Measurements from ENCODE around the gene METTL4. TPM values are rescaled to one million over a fixed set of nuclear protein-coding genes. Genes with fewer than 3 reads are reported as not detected.

METTL4 gene
- total and polyA plus RNA-seq, 2 of the 8 experiments (the other 6 are each of a cell fraction or from before 2014, with no cell fraction given) = 8.5 to 11.5 TPM

GRCh38 chr18:2545155-2545554 is 26.1 kb downstream of the METTL4 start:
- no peak overlapping the region for H4K5ac ChIP-seq (ENCODE audit: insufficient read length, low read depth, low read length)
- H3K18ac ChIP-seq (ENCODE audit: extremely low read depth, low read length) = no peak overlapping the region
- no peak overlapping the region for H2BK120ac ChIP-seq (replicated peaks; ENCODE audit: low read depth, low read length)
- H3K23ac ChIP-seq (ENCODE audit: insufficient read length) = no peak overlapping the region
- H3K56ac ChIP-seq (replicated peaks; ENCODE audit: insufficient read length, low read depth, low read length) = no peak overlapping the region
- H3K4me1 ChIP-seq (replicated peaks in 1 of 4; ENCODE audit: control insufficient read depth in 3 of 4, insufficient read depth in 4 of 4, low read length in 3 of 4) = no peaks in the 10 kb centered on the region
- WGBS, 2 experiments (ENCODE audit: extremely low coverage in 1 of 2, insufficient coverage in 1 of 2, insufficient read length in 1 of 2, insufficient replicate concordance in 2 of 2, low coverage in 1 of 2, low lambda C conversion rate in 2 of 2, missing lambda C conversion rate in 1 of 2) = 78% methylated on average over 2 of the region's 2 CpGs; no CpG with 5 or more reads in 1 of the 2 experiments
- no peak overlapping the region for H2BK5ac ChIP-seq (ENCODE audit: low read depth, low read length)
- H3K23me2 ChIP-seq (ENCODE audit: low read depth, low read length) = no peaks in the 10 kb centered on the region
- no peaks in the 10 kb centered on the region for H3K79me1 ChIP-seq (ENCODE audit: low read depth, low read length)
- CTCF ChIA-PET (ENCODE audit: partially characterized antibody) = interaction anchor here (2.4 kb wide), 1 partner anchor 208 kb away, joined by 13 read pairs; no protein-coding TSS in a partner anchor
- no peaks in the 10 kb centered on the region for H3K9me3 ChIP-seq (ENCODE audit: insufficient read depth in 2 of 2, low read depth in 1 of 2, low read length in 1 of 2)
- no peak overlapping the region for H2BK20ac ChIP-seq (ENCODE audit: low read length)
- H2AFZ ChIP-seq (ENCODE audit: low read length) = no peak overlapping the region
- H2BK12ac ChIP-seq (ENCODE audit: low read depth, low read length) = no peak overlapping the region
- FAIRE-seq = no peak
- no peak for DNase-seq (ENCODE audit: low read depth in 1 of 2, low spot score in 2 of 2)
- no peak overlapping the region for H3K14ac ChIP-seq (ENCODE audit: insufficient read length)
- POLR2A ChIA-PET (ENCODE audit: partially characterized antibody) = no interaction called here
- H4K91ac ChIP-seq (replicated peaks; ENCODE audit: insufficient read length, low read length) = no peak overlapping the region
- H3K27ac ChIP-seq (ENCODE audit: low read depth, low read length) = no peak overlapping the region
- no peak overlapping the region for H2BK15ac ChIP-seq (ENCODE audit: low read length)
- no peak overlapping the region for H4K8ac ChIP-seq (ENCODE audit: extremely low read depth, insufficient read depth, low read length)
- TF ChIP-seq TAF1 (IDR thresholded peaks at IDR 0.05; ENCODE audit: low read depth, low read length) (no peak), KDM1A (IDR thresholded peaks at IDR 0.05; ENCODE audit: borderline replicate concordance, low read length) (no peak), SUZ12 (IDR thresholded peaks at IDR 0.05; ENCODE audit: low read length) (no peak), CHD1 (IDR thresholded peaks at IDR 0.05; ENCODE audit: low read depth, low read length) (no peak)
- H3K36me3 ChIP-seq (ENCODE audit: control insufficient read depth in 2 of 4, insufficient read depth in 4 of 4, low read length in 3 of 4) = peaks cover 0 to 4% (median 0%) of the 10 kb centered on the region in 4 experiments; a peak in 3 of 8 replicates
- H3K27me3 ChIP-seq (replicated peaks in 1 of 4; ENCODE audit: control insufficient read depth in 3 of 4, extremely low read depth in 1 of 4, insufficient read depth in 3 of 4, low read length in 3 of 4) = no peaks in the 10 kb centered on the region
- no peaks in the 10 kb centered on the region for H4K20me1 ChIP-seq (replicated peaks in 1 of 2; ENCODE audit: control insufficient read depth in 1 of 2, insufficient read depth in 2 of 2, low read length in 2 of 2)
- H3K9ac ChIP-seq (replicated peaks in 1 of 4; ENCODE audit: extremely low read depth in 1 of 4, low read depth in 3 of 4, low read length in 3 of 4) = no peak overlapping the region
- no peak overlapping the region for H2AK5ac ChIP-seq (ENCODE audit: low read depth, low read length)
- H3K4ac ChIP-seq (replicated peaks; ENCODE audit: insufficient read length, low read depth, low read length) = no peak overlapping the region
- no peak overlapping the region for H3K4me3 ChIP-seq (ENCODE audit: extremely low read depth in 1 of 4, insufficient read depth in 2 of 4, low read depth in 3 of 4, low read length in 4 of 4)
- no peak overlapping the region for H3K4me2 ChIP-seq (ENCODE audit: insufficient read depth in 1 of 2, low read depth in 2 of 2, low read length in 2 of 2)
- H3K79me2 ChIP-seq (ENCODE audit: control insufficient read depth in 1 of 2, insufficient read depth in 2 of 2, low read length in 2 of 2) = no peaks in the 10 kb centered on the region

All from H1 (cell line).